HL-60 (cell line): ENCODE measurements around the gene IYD.

ENCODE experiments used
- DNase-seq, 2 experiments: peaks; one replicate each; pipeline ENCODE4 v3.0.0-alpha.2; 2010 to 2020; ENCODE audit warnings: low read depth in 1 of 2, low spot score in 1 of 2
- H3K27ac ChIP-seq: fragments of 250-450 bp; sonication (Bioruptor Pico); replicated peaks from 2 replicates; pipeline ENCODE4 v1.5.1; 2020; ENCODE audit warnings: mild to moderate bottlenecking, moderate library complexity
- H3K27me3 ChIP-seq: fragments of 250-450 bp; sonication (Bioruptor Pico); 2 replicates; pipeline ENCODE4 v1.5.1; 2021; ENCODE audit warnings: mild to moderate bottlenecking, moderate library complexity; ENCODE audit not compliant: insufficient read depth, poor library complexity, severe bottlenecking
- H3K4me3 ChIP-seq: replicated peaks from 2 replicates; pipeline ENCODE4 v1.5.1; 2011; ENCODE audit warnings: mild to moderate bottlenecking, control low read depth, low read length; ENCODE audit not compliant: insufficient read depth
- CTCF ChIP-seq: IDR thresholded peaks from one replicate; pipeline ENCODE4 v1.5.1; 2011; ENCODE audit warnings: low read length, control low read depth, inconsistent platforms; ENCODE audit not compliant: insufficient read depth
- GABPA ChIP-seq: IDR thresholded peaks from 2 replicates; pipeline ENCODE4 v1.6.1; 2012; ENCODE audit warnings: low read depth
- POLR2AphosphoS5 ChIP-seq: IDR thresholded peaks from 2 replicates; pipeline ENCODE4 v1.6.1; 2012; ENCODE audit warnings: low read depth
- REST ChIP-seq: IDR thresholded peaks from 2 replicates; pipeline ENCODE4 v1.6.1; 2012; ENCODE audit warnings: low read depth; ENCODE audit not compliant: insufficient replicate concordance
- SPI1 ChIP-seq: IDR thresholded peaks from 2 replicates; pipeline ENCODE4 v1.6.1; 2012; ENCODE audit warnings: low read depth, mild to moderate bottlenecking, borderline replicate concordance

IYD gene

GRCh38 chr6:150394053-150394898, 25.5 kb downstream of the IYD start:
- H3K27me3 ChIP-seq = no peaks in the 10 kb centered on the region
- TF ChIP-seq REST (no peak), CTCF (no peak), SPI1 (no peak), POLR2AphosphoS5 (no peak), GABPA (no peak)
- no peak for DNase-seq
- no peak overlapping the region for H3K4me3 ChIP-seq
- H3K27ac ChIP-seq = no peak overlapping the region

- Histone ChIP-seq H3K4me3 (no peak overlapping the region), H3K27ac (no peak overlapping the region), H3K27me3 (no peaks in the 10 kb centered on the region)
- no peak for DNase-seq
- TF ChIP-seq SPI1 = no peak
- no peak for TF ChIP-seq POLR2AphosphoS5
- no peak for TF ChIP-seq REST
- no peak for TF ChIP-seq GABPA
- no peak for TF ChIP-seq CTCF
Measured at GRCh38 chr6:150394899-150395295, 26.1 kb downstream of the IYD start.

DNA sequence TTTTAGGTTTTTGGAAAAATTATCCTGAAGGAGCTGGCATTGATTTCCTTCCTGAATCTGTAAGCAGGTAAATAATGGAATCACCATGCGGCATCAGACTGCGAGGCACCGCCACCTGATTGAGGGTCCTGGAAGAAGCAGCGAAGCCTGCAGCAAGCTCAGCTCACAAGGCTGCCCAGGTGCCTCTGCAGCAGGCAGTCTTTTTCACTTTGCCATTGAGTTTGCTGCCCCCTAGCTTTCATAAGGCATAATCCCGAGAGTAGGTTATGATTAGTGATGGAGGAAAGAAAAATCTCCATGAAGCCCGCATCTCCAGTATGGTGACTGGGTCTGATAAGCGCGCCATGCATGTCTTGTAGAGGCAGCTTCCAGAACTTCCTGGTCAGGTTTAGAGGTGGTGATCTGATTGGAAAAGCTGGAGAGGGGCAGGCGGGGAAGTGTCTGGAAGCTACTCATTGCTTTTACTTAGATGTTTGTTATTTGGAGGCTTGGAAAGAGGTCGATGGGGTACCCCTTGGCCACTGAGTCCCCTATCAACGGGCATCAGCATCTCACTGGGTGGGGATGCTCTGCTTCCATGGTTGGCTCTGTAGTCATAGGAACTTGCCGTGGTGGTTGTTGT, 26.7 kb downstream of the IYD start:
- peak; percentile 42 for TF ChIP-seq CTCF
- TF ChIP-seq POLR2AphosphoS5 = no peak

More for the DNA sequence above, 26.7 kb downstream of the IYD start:
- DNase-seq = peak in 1 of 2 experiments; percentile 40
- Histone ChIP-seq H3K27me3 (no peaks in the 10 kb centered on the region), H3K27ac (no peak overlapping the region), H3K4me3 (no peak overlapping the region)
